DMS114 treated with DMSO at 0.1 percent for 48 hours (cell line): ENCODE measurements around the gene PRELID3B.
"Not testable (repeated sequence)": the region's sequence is repeated elsewhere in the genome, so short reads cannot be mapped to it uniquely, and the experiment has no call there.

ENCODE experiments used
- DNase-seq: peaks from one replicate; lab custom pipeline; 2025; ENCODE audit not compliant: unreplicated experiment; lab: John Stamatoyannopoulos, UW

Gene PRELID3B

GRCh38 chr20:59027741-59028320 is 14.8 kb downstream of the PRELID3B start:
- no peak for DNase-seq

- DNase-seq, result no peak
Observed at GRCh38 chr20:59026904-59027740, 15.5 kb downstream of the PRELID3B start.

GRCh38 chr20:59025511-59025910 is 17.1 kb downstream of the PRELID3B start:
- no peak for DNase-seq

DNA sequence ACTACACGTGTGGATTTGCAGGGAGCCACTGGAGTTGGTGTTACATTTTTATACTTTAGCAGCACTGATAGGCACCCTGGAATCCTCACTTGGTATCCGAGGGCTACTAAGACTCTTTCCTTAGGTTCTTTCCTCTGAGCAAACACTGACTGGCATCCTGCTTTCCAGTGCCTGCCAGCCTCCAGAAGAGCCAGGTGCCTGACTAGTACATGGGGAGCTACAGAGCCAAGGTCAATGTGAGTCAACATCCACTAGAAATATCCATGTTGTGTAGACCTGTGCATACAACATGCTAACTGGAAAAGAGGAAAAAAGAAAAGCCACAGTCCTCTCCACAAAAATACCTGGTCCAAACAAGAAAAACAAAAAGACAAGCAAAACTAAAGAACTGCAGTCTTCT is 17.5 kb downstream of the PRELID3B start:
- no peak for DNase-seq

DNA sequence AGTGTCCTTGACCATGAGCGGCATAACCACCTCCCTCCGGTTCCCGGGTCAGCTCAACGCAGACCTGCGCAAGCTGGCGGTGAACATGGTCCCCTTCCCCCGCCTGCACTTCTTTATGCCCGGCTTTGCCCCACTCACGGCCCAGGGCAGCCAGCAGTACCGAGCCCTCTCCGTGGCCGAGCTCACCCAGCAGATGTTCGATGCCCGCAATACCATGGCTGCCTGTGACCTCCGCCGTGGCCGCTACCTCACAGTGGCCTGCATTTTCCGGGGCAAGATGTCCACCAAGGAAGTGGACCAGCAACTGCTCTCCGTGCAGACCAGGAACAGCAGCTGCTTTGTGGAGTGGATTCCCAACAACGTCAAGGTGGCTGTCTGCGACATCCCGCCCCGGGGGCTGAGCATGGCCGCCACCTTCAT is 18.5 kb downstream of the PRELID3B start:
- DNase-seq, result no peak

GRCh38 chr20:59023616-59024015 is 19.0 kb downstream of the PRELID3B start:
- no peak for DNase-seq

GRCh38 chr20:59022754-59023153 is 19.8 kb downstream of the PRELID3B start:
- DNase-seq, result no peak

DNA sequence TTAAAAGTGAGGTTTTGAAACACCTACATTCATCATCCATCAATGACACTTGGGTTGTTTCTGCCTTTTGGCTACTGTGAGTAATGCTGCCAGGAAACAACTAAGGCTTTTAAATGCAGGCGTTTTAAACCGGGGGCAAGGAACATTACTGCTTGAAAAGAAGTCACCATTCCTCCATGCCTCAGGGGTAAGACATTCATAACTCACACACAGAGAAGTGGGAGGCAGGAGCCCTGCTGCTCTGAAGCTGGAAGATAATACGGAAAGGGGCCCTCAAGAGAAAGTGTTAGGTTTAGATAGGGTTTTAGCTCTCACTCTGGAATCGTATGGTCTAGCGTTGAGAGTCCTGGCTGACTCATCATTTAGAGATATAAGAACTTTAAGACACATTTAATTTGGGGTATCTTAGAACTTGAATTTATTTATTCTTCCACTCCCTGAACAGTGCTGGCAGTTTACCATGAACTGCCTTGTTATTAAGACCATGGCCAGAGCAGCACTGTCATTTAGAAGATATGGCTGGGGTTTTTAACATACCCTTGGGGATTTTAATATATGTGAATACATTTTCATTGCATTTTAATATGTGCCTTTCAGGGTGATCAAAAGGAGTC is 21.5 kb downstream of the PRELID3B start:
- DNase-seq, result no peak

DNA sequence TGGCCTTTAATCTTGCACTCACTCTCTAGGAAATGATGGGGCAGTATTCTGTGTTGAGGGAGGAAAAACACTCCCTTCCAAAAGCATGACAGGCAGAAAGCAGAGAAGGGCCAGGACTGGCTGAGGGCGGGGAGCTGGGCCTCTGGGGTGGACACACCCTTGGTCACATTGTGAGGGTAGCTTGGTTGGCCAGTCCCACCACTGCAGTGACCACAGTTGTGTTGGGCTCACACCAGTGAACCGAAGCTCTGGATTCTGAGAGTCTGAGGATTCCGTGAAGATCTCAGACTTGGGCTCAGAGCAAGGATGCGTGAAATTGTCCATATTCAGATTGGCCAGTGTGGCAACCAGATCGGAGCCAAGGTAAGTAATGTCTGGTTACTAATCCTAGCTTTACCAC is 23.4 kb downstream of the PRELID3B start, which contains the start of gene TUBB1:
Gene TUBB1 (plus strand): TSS at position 213 of the 400 bp plus-strand sequence. CDS start 94 bp downstream, at position 307.
- no peak for DNase-seq

- DNase-seq, result no peak
Observed at GRCh38 chr20:59018817-59019216, 23.8 kb downstream of the PRELID3B start.

DNA sequence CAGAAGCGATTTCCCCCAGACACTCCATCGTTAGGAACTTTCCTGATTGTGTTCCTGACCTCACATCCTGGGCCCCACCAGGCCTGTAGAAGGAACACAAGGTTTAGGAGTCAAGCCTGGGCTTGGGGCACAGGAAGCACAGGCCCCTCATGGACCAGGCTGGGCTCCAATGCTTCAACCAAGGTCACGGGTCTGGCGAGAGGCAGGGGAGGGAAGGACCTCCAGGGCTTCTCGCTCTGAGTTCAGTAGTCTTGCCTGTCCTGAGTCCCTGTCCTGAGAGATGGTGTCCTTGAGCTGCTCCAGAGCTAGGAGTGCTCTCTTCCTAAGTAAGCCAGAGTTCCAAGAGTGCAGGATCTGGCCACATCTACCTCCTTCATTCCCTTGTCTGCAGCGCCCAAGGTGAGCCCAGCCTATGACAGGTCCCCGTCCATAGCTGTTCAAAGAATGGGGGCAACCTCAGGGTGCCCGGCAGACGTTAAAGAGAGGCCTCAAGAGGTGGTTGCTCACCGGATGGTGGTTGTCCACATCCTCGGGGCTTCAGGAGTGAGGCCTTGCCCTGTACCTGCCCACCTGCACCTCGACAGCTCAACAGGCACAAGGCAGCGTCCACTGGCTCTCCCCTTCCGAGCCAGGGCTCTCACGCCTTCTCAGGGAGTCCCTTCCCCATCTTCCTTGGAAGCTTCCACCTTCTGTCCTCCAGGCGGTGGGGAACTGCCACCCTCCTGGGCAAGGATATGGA is 24.9 kb downstream of the PRELID3B start:
- DNase-seq, result no peak

- DNase-seq, result no peak
Observed at GRCh38 chr20:59016795-59017492, 25.6 kb downstream of the PRELID3B start.

DNA sequence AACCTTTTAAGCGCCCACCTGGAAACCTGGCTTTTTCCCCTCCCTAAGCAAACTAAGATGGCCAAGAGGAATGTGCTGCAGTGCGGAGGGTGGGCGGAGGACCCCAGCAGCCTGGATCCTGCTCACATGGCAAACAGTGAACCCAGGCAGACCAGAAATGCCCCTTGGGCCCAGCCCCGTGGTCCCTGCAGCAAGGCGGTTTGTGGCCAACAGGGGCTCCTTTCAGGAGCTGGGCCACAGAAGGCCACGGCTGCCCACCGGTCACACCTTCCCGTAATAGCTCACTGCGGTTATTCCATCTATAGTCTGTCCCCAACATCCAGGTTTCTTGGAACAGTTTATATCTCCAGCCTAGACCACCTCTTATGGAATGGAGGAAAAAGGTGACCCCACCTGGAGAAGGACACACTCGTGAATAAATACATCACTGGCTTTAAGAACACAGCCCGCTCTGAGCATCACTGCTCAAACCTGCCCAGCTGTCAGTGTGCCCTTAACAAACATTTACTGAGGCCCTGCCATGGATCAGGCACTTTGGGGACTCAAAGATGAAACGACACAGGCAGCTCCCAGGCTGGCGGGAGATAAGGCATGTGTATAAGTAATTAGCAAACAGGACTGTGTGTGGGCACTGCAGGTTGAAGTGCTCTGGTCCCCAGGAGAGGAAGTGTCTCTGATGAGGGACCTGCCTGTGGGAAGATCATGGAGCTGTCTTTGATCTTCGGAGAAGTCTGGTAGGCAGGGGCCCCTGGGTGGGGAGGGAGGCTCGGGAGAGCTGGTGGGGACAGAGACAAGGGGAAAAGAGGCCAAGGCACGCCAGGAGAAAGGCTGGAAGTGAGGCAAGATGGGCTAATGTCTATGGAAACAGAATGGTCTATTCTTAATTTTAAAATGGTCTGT is 26.5 kb downstream of the PRELID3B start:
- no peak for DNase-seq

DNA sequence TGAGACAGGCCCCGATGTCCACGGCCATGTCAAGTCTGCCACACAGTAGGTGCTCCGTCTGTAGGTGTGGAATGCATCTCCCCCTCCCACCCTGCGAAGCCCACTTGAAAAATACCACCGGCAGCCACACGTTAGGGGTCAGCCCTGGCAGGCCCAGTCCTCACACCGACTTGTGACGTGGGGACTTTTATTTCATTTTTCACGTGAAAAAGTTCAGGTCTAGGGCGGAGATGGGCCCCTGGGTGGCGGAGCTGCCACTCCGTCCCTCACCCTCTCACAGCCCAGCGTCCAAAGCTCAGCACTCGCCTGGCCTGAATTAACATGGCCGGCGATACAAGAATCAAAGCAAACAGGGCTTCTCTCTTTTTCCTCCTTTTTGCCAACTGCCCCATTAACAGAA is 27.2 kb downstream of the PRELID3B start:
- no peak for DNase-seq

DNA sequence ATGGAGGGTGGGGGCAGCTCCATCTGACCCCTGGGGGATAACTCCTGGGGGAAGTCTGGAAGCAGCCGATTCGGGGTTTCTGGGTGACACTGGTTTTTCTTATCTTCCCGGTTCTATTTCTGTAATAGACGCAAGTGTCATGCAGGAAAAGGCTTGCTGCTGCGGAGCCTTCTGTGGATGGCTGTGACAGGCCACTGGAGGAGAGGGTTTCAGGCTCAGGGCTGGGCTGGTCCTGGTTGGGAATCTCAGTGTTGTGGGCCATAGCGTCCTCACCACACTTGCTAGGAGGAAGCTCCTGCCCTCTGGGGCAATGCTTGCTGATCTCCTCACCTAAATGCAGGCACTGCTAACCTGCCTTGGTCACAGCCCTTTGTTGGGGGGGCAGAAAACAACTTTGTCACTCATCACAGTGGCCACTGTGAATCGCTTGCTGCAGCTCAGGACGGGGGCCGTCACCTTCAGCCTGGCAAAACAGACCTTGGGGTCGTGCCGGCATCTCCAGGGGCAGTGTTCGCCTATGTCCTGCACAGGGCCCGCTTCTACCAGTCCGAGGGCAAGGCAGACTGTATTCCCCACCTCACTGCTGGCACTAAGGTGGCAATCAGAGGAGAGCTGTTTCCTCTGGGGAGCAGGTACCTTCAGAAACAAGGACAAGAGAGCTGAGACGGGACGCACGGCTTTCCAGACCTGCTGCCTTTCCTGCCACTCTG is 27.8 kb downstream of the PRELID3B start:
- DNase-seq, result no peak

DNA sequence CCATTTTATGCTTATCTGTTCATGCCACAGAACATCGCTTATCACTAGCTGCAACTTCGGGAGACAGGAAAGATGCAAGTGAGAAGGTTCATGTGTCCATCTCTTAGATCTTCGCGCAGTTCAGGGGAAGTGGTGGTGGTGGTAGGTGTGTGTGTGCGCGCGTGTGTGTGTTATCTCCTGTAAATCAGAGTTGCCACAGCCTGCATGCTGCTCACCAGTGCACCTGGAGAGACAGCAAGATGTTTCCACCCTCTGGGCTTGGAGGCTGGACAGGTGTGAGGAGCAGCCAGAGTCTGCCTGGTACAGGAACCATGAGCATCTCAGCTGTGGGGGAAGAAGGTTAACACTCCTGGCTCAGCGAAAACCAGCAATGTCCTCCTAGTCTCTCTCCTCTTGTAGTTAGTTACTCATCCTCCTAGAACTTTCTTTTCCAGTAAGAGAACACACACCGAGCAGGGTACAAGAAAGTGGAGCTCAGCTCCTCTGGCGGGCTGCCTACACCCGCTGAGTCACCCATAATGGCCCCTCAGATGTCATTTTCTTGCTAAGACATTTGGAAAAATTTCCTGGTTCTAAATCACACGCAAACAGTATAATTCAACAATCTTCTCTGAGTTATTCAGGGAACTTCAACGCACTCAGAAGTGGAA is 28.5 kb downstream of the PRELID3B start:
- DNase-seq, result no peak

- DNase-seq, result no peak
Observed at GRCh38 chr20:59013031-59013951, 29.3 kb downstream of the PRELID3B start.

- DNase-seq, result not testable (repeated sequence)
Observed at GRCh38 chr20:59011874-59012157, 30.8 kb downstream of the PRELID3B start.
